ENCODE data around the gene SENP3.

- TF ChIP-seq CTCF (IDR thresholded peaks at IDR 0.05) (no peak), REST (IDR thresholded peaks at IDR 0.05) (no peak), POLR2A (IDR thresholded peaks at IDR 0.05; ENCODE audit: low read length) (no peak), MAX (IDR thresholded peaks at IDR 0.05) (no peak), RNF2 (IDR thresholded peaks at IDR 0.05; ENCODE audit: borderline replicate concordance, low read depth) (no peak), RFX5 (IDR thresholded peaks at IDR 0.05) (no peak)
Measured at GRCh38 chr17:7575481-7575883, 13.8 kb downstream of the SENP3 start.

All from A549 (cell line).